Nephron (organoid): ENCODE measurements around the gene OR10G2.

Experiments used
- H3K27ac Mint-ChIP-seq, 3 experiments: 2 replicates each; pipeline ENCODE4 v1.8.0; 2020; ENCODE audit warnings: mixed read lengths in 3 of 3, mild to moderate bottlenecking in 2 of 3, moderate library complexity in 1 of 3
- H3K27me3 Mint-ChIP-seq: 2 replicates; pipeline ENCODE4 v1.8.0; 2021; ENCODE audit warnings: low read depth, mild to moderate bottlenecking, moderate library complexity, mixed read lengths
- H3K36me3 Mint-ChIP-seq: 2 replicates; pipeline ENCODE4 v1.8.0; 2020; ENCODE audit warnings: low read depth, mixed read lengths
- H3K4me1 Mint-ChIP-seq: 2 replicates; pipeline ENCODE4 v1.8.0; 2020; ENCODE audit warnings: mixed read lengths
- H3K4me3 Mint-ChIP-seq, 3 experiments: 2 replicates each; pipeline ENCODE4 v1.8.0; 2020; ENCODE audit warnings: mild to moderate bottlenecking in 3 of 3, mixed read lengths in 3 of 3, moderate library complexity in 2 of 3
- H3K9me3 Mint-ChIP-seq: 2 replicates; pipeline ENCODE4 v1.8.0; 2020; ENCODE audit warnings: mixed read lengths
- CTCF ChIP-seq, 3 experiments: fragments of 200-600 bp; sonication (generic); IDR thresholded peaks; one replicate each; pipeline ENCODE4 v1.5.0; 2021; ENCODE audit warnings: antibody characterized with exemption in 3 of 3; ENCODE audit not compliant: unreplicated experiment in 3 of 3

Gene OR10G2

GRCh38 chr14:21669284-21669683 is 34.5 kb upstream of the OR10G2 start:
- Mint-ChIP-seq H3K4me1 (no peaks in the 10 kb centered on the region), H3K36me3 (no peaks in the 10 kb centered on the region), H3K9me3 (no peaks in the 10 kb centered on the region), H3K4me3 (no peak overlapping the region), H3K27ac (no peak overlapping the region), H3K27me3 (no peaks in the 10 kb centered on the region)
- TF ChIP-seq CTCF (IDR thresholded peaks at IDR 0.05; ENCODE audit: unreplicated experiment in 3 of 3): no peak

- H3K9me3 Mint-ChIP-seq: no peaks in the 10 kb centered on the region
- H3K4me3 Mint-ChIP-seq: no peak overlapping the region
- no peaks in the 10 kb centered on the region for H3K36me3 Mint-ChIP-seq
- no peaks in the 10 kb centered on the region for H3K4me1 Mint-ChIP-seq
- no peak overlapping the region for H3K27ac Mint-ChIP-seq
- H3K27me3 Mint-ChIP-seq: no peaks in the 10 kb centered on the region
- no peak for TF ChIP-seq CTCF (IDR thresholded peaks at IDR 0.05; ENCODE audit: unreplicated experiment in 3 of 3)
Measured at GRCh38 chr14:21668377-21668776, 33.6 kb upstream of the OR10G2 start.

DNA sequence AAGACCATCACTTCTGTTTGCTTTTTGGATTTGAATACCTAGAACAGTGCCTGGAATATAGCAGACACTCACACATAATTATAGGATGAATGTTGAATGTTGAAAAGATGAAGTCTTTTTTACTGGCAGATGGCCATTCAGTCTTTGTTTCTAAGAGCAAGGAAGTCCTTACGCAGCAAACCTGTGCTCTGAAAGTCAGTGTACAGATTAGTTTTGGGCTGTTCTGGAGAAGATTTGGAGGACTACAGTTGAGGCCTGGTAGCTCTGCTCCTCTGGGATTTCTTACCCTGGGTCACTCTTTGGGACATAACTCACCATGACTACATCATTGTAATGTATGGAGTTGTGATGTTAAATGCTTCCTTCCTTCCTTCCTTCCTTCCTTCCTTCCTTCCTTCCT is 22.2 kb upstream of the OR10G2 start:
- Mint-ChIP-seq H3K27me3 (peaks cover 4% of the 10 kb centered on the region), H3K4me3 (no peak overlapping the region), H3K27ac (no peak overlapping the region), H3K36me3 (no peaks in the 10 kb centered on the region), H3K9me3 (no peaks in the 10 kb centered on the region), H3K4me1 (no peaks in the 10 kb centered on the region)
- no peak for TF ChIP-seq CTCF (IDR thresholded peaks at IDR 0.05; ENCODE audit: unreplicated experiment in 3 of 3)

GRCh38 chr14:21654215-21654614 is 19.5 kb upstream of the OR10G2 start:
- TF ChIP-seq CTCF (IDR thresholded peaks at IDR 0.05; ENCODE audit: unreplicated experiment in 3 of 3): no peak
- Mint-ChIP-seq H3K27me3 (no peaks in the 10 kb centered on the region), H3K4me1 (no peaks in the 10 kb centered on the region), H3K27ac (no peak overlapping the region), H3K36me3 (no peaks in the 10 kb centered on the region), H3K4me3 (no peak overlapping the region), H3K9me3 (no peaks in the 10 kb centered on the region)

DNA sequence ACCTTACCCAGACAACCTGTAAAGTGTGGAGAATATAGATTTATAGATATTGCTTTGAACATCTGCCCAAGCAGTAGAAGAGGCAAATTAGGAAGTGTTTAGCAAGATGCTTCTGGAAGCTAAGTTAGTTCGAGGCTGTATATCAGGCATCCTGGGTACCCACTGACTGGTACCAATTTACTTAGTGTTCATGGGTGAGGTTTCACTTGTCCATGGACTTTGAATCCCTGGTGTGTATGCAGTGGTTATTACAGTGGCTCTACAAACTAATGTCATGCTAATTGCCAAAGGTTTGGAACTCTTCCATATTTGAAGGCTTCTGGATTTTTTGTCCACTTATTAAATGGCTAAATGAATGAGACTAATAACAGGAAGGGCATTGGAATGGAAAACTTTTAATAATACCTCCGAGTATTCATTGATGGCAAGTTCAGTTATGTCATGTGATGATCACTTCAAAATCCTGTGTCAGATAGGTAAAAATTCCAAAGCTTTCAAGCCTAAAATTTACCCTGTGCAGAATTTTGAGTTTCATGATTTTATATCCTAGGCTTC is 18.7 kb upstream of the OR10G2 start, which contains the start of gene OR4E2:
TSS of gene OR4E2 (plus strand) at position 505 of the 555 bp plus-strand sequence. CDS start 11,248 bp downstream, outside the sequence.
- no peaks in the 10 kb centered on the region for H3K9me3 Mint-ChIP-seq

More for the DNA sequence above, 18.7 kb upstream of the OR10G2 start, which contains the start of gene OR4E2:
- no peak for TF ChIP-seq CTCF (IDR thresholded peaks at IDR 0.05; ENCODE audit: unreplicated experiment in 3 of 3)
- no peaks in the 10 kb centered on the region for H3K36me3 Mint-ChIP-seq
- no peaks in the 10 kb centered on the region for H3K4me1 Mint-ChIP-seq
- H3K27ac Mint-ChIP-seq: no peak within 1 kb of the TSS
- H3K27me3 Mint-ChIP-seq: no peaks in the 10 kb centered on the region
- H3K4me3 Mint-ChIP-seq: no peak within 1 kb of the TSS
